K562 (cell line): ENCODE data around the gene CPTP. TPM values are rescaled to one million over a fixed set of nuclear protein-coding genes. Genes with fewer than 3 reads are reported as not detected.

Experiments used
- ATAC-seq: fragments of 200-7000 bp; cut with Tn5 transposase; 3 replicates; pipeline ENCODE4 v1.9.1; 2020; ENCODE audit warnings: moderate library complexity
- BruUV-seq: library from RNA; stranded (reverse); fragments of 400-500 nt; replicated peaks from 2 replicates; lab custom pipeline; 2021; lab: Mats Ljungman, UMichigan
- CTCF ChIA-PET: fragments of 300-600 bp; formaldehyde crosslinking; extraction: SDS; loops from one replicate; lab custom pipeline; 2021; ENCODE audit warnings: low intra/inter-chr PET ratio; lab: Yijun Ruan, JAX
- POLR2A ChIA-PET: fragments of 300-600, 350-650 bp; sonication (Branson Sonifier 250); formaldehyde crosslinking; extraction: SDS; loops from one replicate; lab custom pipeline; 2021; ENCODE audit warnings: antibody characterized with exemption, inconsistent platforms; lab: Yijun Ruan, JAX
- DNase-seq, 4 experiments: peaks; one replicate each; pipeline versions ENCODE4 v3.0.0 to v3.0.0-alpha.2; 2011 to 2018; ENCODE audit warnings: low spot score in 3 of 4, mixed read lengths in 3 of 4; ENCODE audit errors: extremely low read depth in 1 of 4
- FAIRE-seq: peaks from 2 replicates; lab custom pipeline; 2011; peaks lifted over from hg19 to GRCh38; lab: Jason Lieb, UNC
- H2AFZ ChIP-seq: 2 replicates; pipeline ENCODE4 v1.6.0; 2011; ENCODE audit warnings: low read depth, low read length, control low read depth, inconsistent platforms
- H3K27ac ChIP-seq: fragments of 200-600 bp; 3 replicates; pipeline ENCODE4 v1.8.0; 2011; ENCODE audit warnings: low read depth, mild to moderate bottlenecking, control low read depth, inconsistent platforms, low read length, moderate library complexity, mixed read lengths; ENCODE audit errors: extremely low read depth
- H3K27me3 ChIP-seq, 2 experiments: fragments of 300-600 bp in 1 of 2; 2 replicates in 1 of 2; 3 replicates in 1 of 2; pipeline versions ENCODE4 v1.6.0 to v1.8.0; 2011; ENCODE audit warnings: inconsistent platforms in 2 of 2, low read length in 2 of 2, mild to moderate bottlenecking in 1 of 2, mixed read lengths in 1 of 2, moderate library complexity in 1 of 2; ENCODE audit not compliant: control insufficient read depth in 2 of 2, insufficient read depth in 2 of 2
- H3K36me3 ChIP-seq: fragments of 300-600 bp; 3 replicates; pipeline ENCODE4 v1.8.0; 2011; ENCODE audit warnings: mild to moderate bottlenecking, low read length, inconsistent platforms; ENCODE audit not compliant: control insufficient read depth, insufficient read depth
- H3K4me1 ChIP-seq, 2 experiments: fragments of 200-600 bp in 1 of 2; replicated peaks in 1 of 2; 2 replicates in 1 of 2; 3 replicates in 1 of 2; pipeline versions ENCODE4 v1.5.1 to v1.8.0; 2011; ENCODE audit warnings: inconsistent platforms in 2 of 2, low read length in 2 of 2, mild to moderate bottlenecking in 1 of 2, mixed read lengths in 1 of 2, moderate library complexity in 1 of 2; ENCODE audit not compliant: control insufficient read depth in 2 of 2, insufficient read depth in 2 of 2
- H3K4me2 ChIP-seq: 2 replicates; pipeline ENCODE4 v1.6.1; 2011; ENCODE audit warnings: low read length, control low read depth, inconsistent platforms, mixed read lengths; ENCODE audit not compliant: insufficient read depth
- H3K4me3 ChIP-seq: fragments of 200-600 bp; sonication (generic), shearing (Covaris generic); 2 replicates; pipeline ENCODE4 v1.5.1; 2016; ENCODE audit warnings: control low read depth, inconsistent platforms
- H3K79me2 ChIP-seq: fragments of 200-600 bp; 3 replicates; pipeline ENCODE4 v1.8.0; 2011; ENCODE audit warnings: low read length, inconsistent platforms; ENCODE audit not compliant: control insufficient read depth, insufficient read depth
- H3K9ac ChIP-seq, 2 experiments: 2 replicates each; pipeline versions ENCODE4 v1.6.0 to v1.6.1; 2011; ENCODE audit warnings: low read depth in 2 of 2, low read length in 2 of 2, control low read depth in 1 of 2, inconsistent platforms in 1 of 2, mild to moderate bottlenecking in 1 of 2, mixed read lengths in 1 of 2; ENCODE audit not compliant: insufficient read depth in 1 of 2
- H3K9me1 ChIP-seq: one replicate; pipeline ENCODE4 v1.6.0; 2011; ENCODE audit warnings: inconsistent platforms, mild to moderate bottlenecking, low read length, moderate library complexity; ENCODE audit not compliant: control insufficient read depth, insufficient read depth
- H3K9me3 ChIP-seq: replicated peaks from 2 replicates; pipeline ENCODE4 v1.5.1; 2011; ENCODE audit warnings: low read depth, low read length, inconsistent platforms; ENCODE audit not compliant: control insufficient read depth, insufficient read depth
- H4K20me1 ChIP-seq: replicated peaks from 2 replicates; pipeline ENCODE4 v1.6.1; 2011; ENCODE audit warnings: low read length, inconsistent platforms, mixed read lengths; ENCODE audit not compliant: control insufficient read depth, insufficient read depth
- ARID3B ChIP-seq: fragments of 250-450 bp; sonication (Bioruptor Pico); IDR thresholded peaks from 2 replicates; pipeline ENCODE4 v1.4.0; 2020; ENCODE audit warnings: borderline replicate concordance
- CTCF ChIP-seq, 3 experiments: IDR thresholded peaks in 2 of 3; conservative IDR thresholded peaks in 1 of 3; 2 replicates each; pipeline ENCODE4 v1.5.1; 2011 to 2012; ENCODE audit warnings: low read length in 3 of 3, mild to moderate bottlenecking in 3 of 3, control low read depth in 2 of 3, improper control_type of control experiment in 1 of 3, inconsistent platforms in 1 of 3, low read depth in 1 of 3, mixed read lengths in 1 of 3, moderate library complexity in 1 of 3; ENCODE audit not compliant: insufficient read depth in 2 of 3
- PCBP2 ChIP-seq: fragments of 200-400 bp; formaldehyde crosslinking; IDR thresholded peaks from 2 replicates; pipeline ENCODE4 v1.6.1; 2018; ENCODE audit warnings: low read length, low read depth, mild to moderate bottlenecking, moderate library complexity; ENCODE audit not compliant: poor library complexity, severe bottlenecking
- POLR2A ChIP-seq: fragments of 450-650 bp; conservative IDR thresholded peaks from 2 replicates; pipeline ENCODE4 v1.6.1; 2016
- POLR2G ChIP-seq: fragments of 200-400 bp; formaldehyde crosslinking; IDR thresholded peaks from 2 replicates; pipeline ENCODE4 v1.6.1; 2017; ENCODE audit warnings: low read depth, mild to moderate bottlenecking, antibody characterized with exemption, low read length, moderate library complexity
- RAD21 ChIP-seq, 2 experiments: fragments of 250-450 bp in 1 of 2; fragments of 450-650 bp in 1 of 2; sonication (Bioruptor Pico) in 1 of 2; formaldehyde crosslinking in 1 of 2; IDR thresholded peaks in 1 of 2; conservative IDR thresholded peaks in 1 of 2; 2 replicates each; pipeline versions ENCODE4 v1.4.0 to v1.8.0; 2020 to 2022; ENCODE audit warnings: mild to moderate bottlenecking in 2 of 2, moderate library complexity in 1 of 2
- WGBS: fragments of 100-300 bp; shearing (Covaris generic); methylation state at CpG from one replicate; pipeline ENCODE4 v1.1.6; 2016; ENCODE audit warnings: low coverage, mixed read lengths; ENCODE audit not compliant: insufficient coverage; ENCODE audit errors: missing lambda C conversion rate; 5-methylcytosine and 5-hydroxymethylcytosine counted together
- in situ Hi-C: fragments of 300-500 bp; cut with MboI; formaldehyde crosslinking; loops from 4 replicates; pipeline ENCODE4 v1.15.0; 2018; ENCODE audit warnings: inconsistent platforms, mixed read lengths
- intact Hi-C: fragments of 100-400 bp; cut with micrococcal nuclease; formaldehyde crosslinking; loops from 2 replicates; pipeline ENCODE4 v1.14.2; 2022
- polyA plus RNA-seq, 8 experiments: library from polyadenylated mRNA; depleted of rRNA in 4 of 8; stranded (reverse) in 5 of 8; unstranded in 3 of 8; fragments of >200 nt; fragmentation: Nextera tagmentation in 2 of 8; fragmentation: Illumina TruSeq in 1 of 8; extraction: Ambion mirVana in 2 of 8; extraction: Trizol in 1 of 8; gene quantifications; 2 replicates each; pipeline versions ENCODE4 v1.2.1 to v1.2.3, GENCODE V29; 2011 to 2014; ENCODE audit warnings: inconsistent platforms in 1 of 8, missing spikeins in 1 of 8
- total RNA-seq, 7 experiments: library from RNA; depleted of rRNA in 6 of 7; stranded (reverse); fragments of >200 nt in 6 of 7; fragmentation: Illumina TruSeq in 2 of 7; extraction: Trizol in 2 of 7; gene quantifications; 2 replicates each; pipeline versions ENCODE4 v1.2.1 to v1.2.3, GENCODE V29; 2011 to 2021; ENCODE audit warnings: low replicate concordance in 1 of 7

CPTP gene
- total and polyA plus RNA-seq, 9 of the 15 experiments (the other 6 are each of a cell fraction or from before 2014, with no cell fraction given) = 0.11 to 25.8 (median 3.5) TPM

DNA sequence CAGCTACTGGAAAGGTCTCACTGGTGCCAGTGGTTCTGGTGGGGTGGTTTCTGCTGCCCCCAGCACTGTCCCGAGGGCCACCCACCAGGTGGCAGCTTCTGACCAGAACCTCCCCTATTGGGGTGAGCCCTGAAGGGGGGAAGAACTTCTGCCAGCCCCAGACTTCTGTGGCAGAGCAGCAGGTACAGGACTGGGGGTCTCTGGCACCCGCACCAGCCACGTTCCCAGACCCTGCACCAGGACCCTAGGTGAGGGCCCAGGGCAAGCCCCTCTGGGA, 14.6 kb upstream of the CPTP start:
- ATAC-seq = no peak
- 83% methylated on average over 3 of the region's 3 CpGs for WGBS
- no peak for FAIRE-seq
- peaks cover 53% of the 10 kb centered on the region for H3K79me2 ChIP-seq
- H3K27ac ChIP-seq = no peak overlapping the region
- no peaks in the 10 kb centered on the region for H3K9me3 ChIP-seq
- H3K4me3 ChIP-seq = peak overlapping the region; percentile 94; the same call in 1 of the 2 replicates
- no TSS peak for BruUV-seq
- peaks cover 16% of the 10 kb centered on the region for H4K20me1 ChIP-seq
- H2AFZ ChIP-seq = no peak overlapping the region
- in situ Hi-C loops (no loop called here), intact Hi-C loops (no loop called here)
- CTCF ChIA-PET = interaction anchor here (0.7 kb wide), 1 partner anchor 742 kb away, joined by 3 read pairs; no protein-coding TSS in a partner anchor
- peaks cover 60% of the 10 kb centered on the region for H3K36me3 ChIP-seq
- peaks cover 30 to 97% of the 10 kb centered on the region in 2 experiments for H3K4me1 ChIP-seq
- H3K9me1 ChIP-seq = no peaks in the 10 kb centered on the region
- H3K27me3 ChIP-seq = no peaks in the 10 kb centered on the region
- TF ChIP-seq POLR2G (peak; percentile 31), ARID3B (CRISPR knock-in tag) (no peak), RAD21 (CRISPR knock-in tag; conservative IDR thresholded peaks at IDR 0.05 in 1 of 2, IDR thresholded peaks at IDR 0.05 in 1 of 2) (0 out of 4 replicates have a peak, but pooled peaks of 1 of the 2 experiments have one; percentile 12), CTCF (IDR thresholded peaks at IDR 0.05 in 2 of 3, conservative IDR thresholded peaks at IDR 0.05 in 1 of 3; ENCODE audit: insufficient read depth in 2 of 3, low read depth in 1 of 3, low read length in 3 of 3) (peak in 2 of 3 experiments; percentile 1 to 19; a peak in 1 of 6 replicates), PCBP2 (no peak), POLR2A (0 out of 2 replicates have a peak, but pooled peaks have one; percentile 3)
- no peak for DNase-seq
- 0 out of 2 replicates have a peak overlapping the region, but pooled peaks have one; percentile 88 for H3K4me2 ChIP-seq
- H3K9ac ChIP-seq = peak overlapping the region in 1 of 2 experiments; percentile 97; a peak in 2 of 4 replicates
- POLR2A ChIA-PET = interaction anchor here (0.7 to 3.5 kb wide), 4 partner anchors 10 to 127 kb away, joined by 3 to 30 read pairs (median 4); no protein-coding TSS in a partner anchor
